Hepatocyte (in vitro differentiated cells): ENCODE data around the gene ST8SIA1. TPM values are rescaled to one million over a fixed set of nuclear protein-coding genes. Genes with fewer than 3 reads are reported as not detected.

Experiments
- DNase-seq: peaks from one replicate; pipeline ENCODE4 v3.0.0-alpha.2; 2016; ENCODE audit warnings: low spot score
- H2AFZ ChIP-seq: fragments of 200-600 bp; sonication (generic); 2 replicates; pipeline ENCODE4 v1.6.0; 2016; ENCODE audit warnings: antibody characterized with exemption, mild to moderate bottlenecking
- H3K27ac ChIP-seq: fragments of 200-600 bp; sonication (generic); 2 replicates; pipeline ENCODE4 v1.5.1; 2016; ENCODE audit warnings: mild to moderate bottlenecking
- H3K27me3 ChIP-seq: fragments of 200-600 bp; sonication (generic); 2 replicates; pipeline ENCODE4 v1.6.1; 2016
- H3K36me3 ChIP-seq: fragments of 200-600 bp; sonication (generic); replicated peaks from 2 replicates; pipeline ENCODE4 v1.5.1; 2016; ENCODE audit warnings: low read depth; ENCODE audit not compliant: insufficient read depth
- H3K4me1 ChIP-seq: fragments of 200-600 bp; sonication (generic); 2 replicates; pipeline ENCODE4 v1.5.1; 2016; ENCODE audit warnings: mild to moderate bottlenecking, moderate library complexity; ENCODE audit not compliant: insufficient read depth
- H3K4me2 ChIP-seq: fragments of 200-600 bp; sonication (generic); 2 replicates; pipeline ENCODE4 v1.6.0; 2016
- H3K4me3 ChIP-seq: fragments of 200-600 bp; sonication (generic); 2 replicates; pipeline ENCODE4 v1.5.1; 2016; ENCODE audit warnings: mild to moderate bottlenecking
- H3K79me2 ChIP-seq: fragments of 200-600 bp; sonication (generic); 2 replicates; pipeline ENCODE4 v1.6.0; 2017; ENCODE audit warnings: mild to moderate bottlenecking
- H3K9me2 ChIP-seq: fragments of 200-600 bp; sonication (generic); replicated peaks from 2 replicates; pipeline ENCODE4 v1.6.0; 2017; ENCODE audit warnings: mild to moderate bottlenecking; ENCODE audit not compliant: insufficient read depth
- H3K9me3 ChIP-seq: fragments of 200-600 bp; sonication (generic); 2 replicates; pipeline ENCODE4 v1.5.1; 2016; ENCODE audit warnings: low read depth, mild to moderate bottlenecking
- H4K20me1 ChIP-seq: fragments of 200-600 bp; sonication (generic); 2 replicates; pipeline ENCODE4 v1.6.0; 2016; ENCODE audit warnings: mild to moderate bottlenecking; ENCODE audit not compliant: insufficient read depth, poor library complexity, severe bottlenecking
- EZH2 ChIP-seq: fragments of 200-600 bp; sonication (generic); IDR thresholded peaks from 2 replicates; pipeline ENCODE4 v1.6.1; 2016; ENCODE audit warnings: antibody characterized with exemption, mild to moderate bottlenecking, borderline replicate concordance
- EZH2phosphoT487 ChIP-seq: fragments of 200-600 bp; sonication (generic); IDR thresholded peaks from one replicate; pipeline ENCODE4 v1.6.1; 2018; ENCODE audit warnings: antibody characterized with exemption, mild to moderate bottlenecking, low read depth, moderate library complexity; ENCODE audit not compliant: unreplicated experiment, severe bottlenecking
- WGBS: methylation state at CpG from one replicate; pipeline ENCODE4 v1.1.6; 2016; ENCODE audit warnings: low lambda C conversion rate; ENCODE audit errors: missing lambda C conversion rate; 5-methylcytosine and 5-hydroxymethylcytosine counted together
- polyA plus RNA-seq: library from polyadenylated mRNA; unstranded; fragments of >200 nt; fragmentation: Nextera tagmentation; extraction: Ambion mirVana; gene quantifications from 2 replicates; pipeline ENCODE4 v1.2.1, GENCODE V29; 2016
- total RNA-seq: library from RNA; depleted of rRNA; stranded (reverse); fragments of >200 nt; gene quantifications from 2 replicates; pipeline ENCODE4 v1.2.3, GENCODE V29; 2014
- TF ChIP-seq, protein P1 (sequence below): fragments of 200-600 bp; sonication (generic); IDR thresholded peaks from 2 replicates; pipeline ENCODE4 v1.5.1; 2016; ENCODE audit warnings: antibody characterized with exemption, mild to moderate bottlenecking; ENCODE audit not compliant: poor library complexity

Gene ST8SIA1
- total and polyA plus RNA-seq, 2 experiments from 2014 or later = 0.88 to 2.0 TPM

DNA sequence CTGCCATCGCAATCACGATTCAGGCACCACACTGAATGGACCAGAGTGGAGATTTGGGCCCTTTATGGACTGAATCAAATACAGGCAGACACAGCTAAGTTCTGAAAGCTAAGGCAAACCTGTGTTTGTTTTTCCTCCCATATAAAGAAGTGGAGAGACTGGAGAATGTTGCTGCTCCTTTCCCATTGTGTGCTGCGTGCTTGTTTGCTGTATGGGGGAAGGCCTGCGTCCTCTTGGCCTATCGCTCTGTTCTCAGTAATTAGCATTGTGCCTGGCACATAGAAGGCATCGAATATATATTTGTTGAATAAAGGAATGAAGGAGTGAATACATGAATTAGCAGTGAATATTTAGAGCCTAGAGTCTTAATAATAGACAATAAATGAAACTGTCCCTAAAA, 12.4 kb downstream of the ST8SIA1 start:
- Histone ChIP-seq H3K27me3 (no peaks in the 10 kb centered on the region), H3K79me2 (no peaks in the 10 kb centered on the region), H3K4me3 (no peak overlapping the region), H3K27ac (no peak overlapping the region), H3K4me1 (no peaks in the 10 kb centered on the region), H3K4me2 (no peak overlapping the region), H3K36me3 (no peaks in the 10 kb centered on the region), H2AFZ (no peak overlapping the region), H3K9me3 (no peaks in the 10 kb centered on the region), H3K9me2 (no peaks in the 10 kb centered on the region), H4K20me1 (no peaks in the 10 kb centered on the region)
- 74% methylated on average over 6 of the region's 6 CpGs for WGBS
- no peak for DNase-seq
- TF ChIP-seq EZH2phosphoT487 (no peak), EZH2 (no peak)
- TF ChIP-seq, protein P1, sequence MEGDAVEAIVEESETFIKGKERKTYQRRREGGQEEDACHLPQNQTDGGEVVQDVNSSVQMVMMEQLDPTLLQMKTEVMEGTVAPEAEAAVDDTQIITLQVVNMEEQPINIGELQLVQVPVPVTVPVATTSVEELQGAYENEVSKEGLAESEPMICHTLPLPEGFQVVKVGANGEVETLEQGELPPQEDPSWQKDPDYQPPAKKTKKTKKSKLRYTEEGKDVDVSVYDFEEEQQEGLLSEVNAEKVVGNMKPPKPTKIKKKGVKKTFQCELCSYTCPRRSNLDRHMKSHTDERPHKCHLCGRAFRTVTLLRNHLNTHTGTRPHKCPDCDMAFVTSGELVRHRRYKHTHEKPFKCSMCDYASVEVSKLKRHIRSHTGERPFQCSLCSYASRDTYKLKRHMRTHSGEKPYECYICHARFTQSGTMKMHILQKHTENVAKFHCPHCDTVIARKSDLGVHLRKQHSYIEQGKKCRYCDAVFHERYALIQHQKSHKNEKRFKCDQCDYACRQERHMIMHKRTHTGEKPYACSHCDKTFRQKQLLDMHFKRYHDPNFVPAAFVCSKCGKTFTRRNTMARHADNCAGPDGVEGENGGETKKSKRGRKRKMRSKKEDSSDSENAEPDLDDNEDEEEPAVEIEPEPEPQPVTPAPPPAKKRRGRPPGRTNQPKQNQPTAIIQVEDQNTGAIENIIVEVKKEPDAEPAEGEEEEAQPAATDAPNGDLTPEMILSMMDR = no peak

- Histone ChIP-seq H3K36me3 (no peaks in the 10 kb centered on the region), H3K4me2 (no peak overlapping the region), H3K79me2 (no peaks in the 10 kb centered on the region), H3K4me3 (no peak overlapping the region), H4K20me1 (no peaks in the 10 kb centered on the region), H3K9me2 (no peaks in the 10 kb centered on the region), H2AFZ (no peak overlapping the region), H3K27me3 (no peaks in the 10 kb centered on the region), H3K4me1 (no peaks in the 10 kb centered on the region), H3K9me3 (no peaks in the 10 kb centered on the region), H3K27ac (no peak overlapping the region)
- no peak for DNase-seq
- TF ChIP-seq EZH2 (no peak), EZH2phosphoT487 (no peak)
- TF ChIP-seq, protein P1 = no peak
- 65% methylated on average over 2 of the region's 2 CpGs for WGBS
Observed at GRCh38 chr12:22321638-22322037, 12.9 kb downstream of the ST8SIA1 start.

DNA sequence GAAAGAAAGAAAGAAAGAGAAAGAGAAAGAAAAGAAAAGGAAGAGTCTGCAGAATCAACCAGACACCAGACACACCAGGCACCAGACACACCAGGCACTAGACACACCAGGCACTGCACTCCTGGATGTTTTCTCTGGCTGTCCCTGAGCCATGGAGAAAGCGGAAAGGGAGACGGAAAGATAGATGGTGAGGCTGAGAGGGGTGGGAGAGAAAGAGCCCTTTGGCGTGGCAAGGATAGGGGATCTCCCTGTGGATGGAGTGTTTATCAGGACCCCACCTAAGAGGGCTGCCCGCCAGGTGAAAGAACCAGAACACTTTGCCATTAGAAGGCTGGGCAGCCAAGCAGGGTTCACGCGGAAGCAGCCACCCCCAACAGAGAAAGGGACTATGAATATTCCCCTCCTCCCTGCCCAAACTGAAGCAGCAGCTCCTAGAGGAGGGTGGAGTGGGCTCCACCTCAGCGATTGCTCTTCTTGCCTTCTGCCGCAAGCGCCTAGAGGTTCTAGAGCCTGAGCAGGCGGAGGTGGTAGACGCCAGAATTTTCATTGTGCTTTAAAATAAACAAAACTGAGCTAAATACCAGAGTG, 13.4 kb downstream of the ST8SIA1 start:
- no peaks in the 10 kb centered on the region for H4K20me1 ChIP-seq
- H3K4me3 ChIP-seq = no peak overlapping the region
- H3K9me3 ChIP-seq = no peaks in the 10 kb centered on the region
- H3K4me2 ChIP-seq = no peak overlapping the region
- no peaks in the 10 kb centered on the region for H3K9me2 ChIP-seq
- no peak overlapping the region for H3K27ac ChIP-seq
- no peaks in the 10 kb centered on the region for H3K79me2 ChIP-seq
- H3K27me3 ChIP-seq = no peaks in the 10 kb centered on the region
- WGBS = 80% methylated on average over 11 of the region's 11 CpGs
- no peaks in the 10 kb centered on the region for H3K36me3 ChIP-seq
- TF ChIP-seq EZH2phosphoT487 = no peak
- TF ChIP-seq, protein P1 = no peak
- TF ChIP-seq EZH2 = no peak
- H2AFZ ChIP-seq = no peak overlapping the region
- no peaks in the 10 kb centered on the region for H3K4me1 ChIP-seq
- DNase-seq = no peak
